ENCODE measurements around the gene GLYATL1B. TPM values are rescaled to one million over a fixed set of nuclear protein-coding genes. Genes with fewer than 3 reads are reported as not detected.

The GLYATL1B gene
- total and polyA plus RNA-seq, 2 of the 4 experiments (the other 2 are of a cell fraction) = not detected

DNA sequence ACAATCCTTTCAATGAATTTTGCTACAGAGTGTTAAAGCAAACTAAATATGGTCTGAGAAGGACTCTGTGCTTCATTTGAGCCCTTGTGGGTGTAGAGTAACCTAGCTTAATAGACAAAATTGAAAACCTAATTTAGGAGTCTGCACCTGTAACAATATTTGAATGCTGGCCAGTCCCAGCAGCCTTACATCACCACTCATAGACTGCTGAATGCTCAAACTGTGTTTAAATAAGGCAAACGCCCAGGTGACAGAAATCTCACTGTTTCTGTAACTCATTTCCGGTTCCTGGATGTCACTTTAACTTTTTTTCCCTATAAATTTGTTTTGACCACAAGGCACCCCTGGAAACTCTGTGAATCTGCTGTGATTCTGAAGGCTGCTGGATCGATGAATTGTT lies 45.5 kb upstream of the GLYATL1B start:
- BruUV-seq (replicated peaks) = no TSS peak
- 0% methylated on average over 1 of the region's 3 CpGs; no CpG with 5 or more reads in 1 of the 2 experiments for WGBS, 2 experiments (ENCODE audit: extremely low coverage in 2 of 2, insufficient read length in 1 of 2)
- dilution Hi-C loops (cut with HindIII; ENCODE audit: low sequenced_read_pairs, unreplicated experiment) = no loop called here

More for the DNA sequence above, 45.5 kb upstream of the GLYATL1B start:
- Histone ChIP-seq H3K4me2 (ENCODE audit: low read depth, low read length) (no peak overlapping the region), H3K79me1 (ENCODE audit: low read depth in 1 of 2, low read length in 2 of 2) (no peaks in the 10 kb centered on the region), H2BK15ac (ENCODE audit: low read depth, low read length) (no peak overlapping the region), H3K14ac (replicated peaks; ENCODE audit: low read depth, low read length) (no peak overlapping the region), H4K20me1 (ENCODE audit: insufficient read depth, low read length) (no peaks in the 10 kb centered on the region), H2BK120ac (ENCODE audit: low read depth, low read length) (no peak overlapping the region), H2BK5ac (ENCODE audit: low read depth, low read length, poor library complexity, severe bottlenecking) (no peak overlapping the region), H3K27ac (ENCODE audit: insufficient read depth, low read length) (no peak overlapping the region), H3K9ac (ENCODE audit: low read depth, low read length) (no peak overlapping the region), H4K91ac (ENCODE audit: insufficient read depth, low read depth, low read length) (no peak overlapping the region), H2AK9ac (replicated peaks; ENCODE audit: low read depth, low read length, poor library complexity) (no peak overlapping the region), H2BK20ac (ENCODE audit: low read depth, low read length) (no peak overlapping the region), H3K36me3 (ENCODE audit: control insufficient read depth, insufficient read depth, low read length) (no peaks in the 10 kb centered on the region), H4K8ac (ENCODE audit: low read depth in 2 of 2, low read length in 2 of 2) (no peak overlapping the region), H4K5ac (ENCODE audit: low read depth, low read length) (no peak overlapping the region), H3K4ac (ENCODE audit: low read depth, low read length) (no peak overlapping the region), H3K56ac (ENCODE audit: extremely low read depth, insufficient read depth, low read length) (no peak overlapping the region), H3K4me1 (ENCODE audit: control insufficient read depth, insufficient read depth, low read length) (no peaks in the 10 kb centered on the region), H3K23ac (ENCODE audit: low read depth, low read length) (no peak overlapping the region), H3K4me3 (ENCODE audit: insufficient read depth, low read depth, low read length) (no peak overlapping the region), H3K9me1 (ENCODE audit: insufficient read depth, low read length) (no peaks in the 10 kb centered on the region), H3K27me3 (ENCODE audit: control insufficient read depth, insufficient read depth, low read length) (no peaks in the 10 kb centered on the region; the same call in 1 of the 2 replicates), H2AK5ac (ENCODE audit: low read depth, low read length) (no peak overlapping the region), H3K9me3 (ENCODE audit: control insufficient read depth, insufficient read depth, low read length) (no peaks in the 10 kb centered on the region), H3K18ac (ENCODE audit: low read depth, low read length) (no peak overlapping the region), H2AFZ (replicated peaks; ENCODE audit: low read length, poor library complexity) (no peak overlapping the region)
- in situ Hi-C loops (cut with MboI; ENCODE audit: low sequenced_read_pairs) = no loop called here
- intact Hi-C loops (cut with micrococcal nuclease) = no loop called here
- ATAC-seq (ENCODE audit: low read depth) (no peak), DNase-seq (no peak)
- ChIA-PET CTCF (no interaction called here), POLR2A (ENCODE audit: unreplicated experiment) (no interaction called here)
- TF ChIP-seq POLR2A (IDR thresholded peaks at IDR 0.05; ENCODE audit: low read depth, low read length) = no peak
- TF ChIP-seq SMC3 (IDR thresholded peaks at IDR 0.05; ENCODE audit: low read depth, low read length) = no peak
- TF ChIP-seq RFX5 (IDR thresholded peaks at IDR 0.05; ENCODE audit: low read depth, low read length) = no peak
- TF ChIP-seq BHLHE40 (IDR thresholded peaks at IDR 0.05; ENCODE audit: low read depth, low read length) = no peak
- no peak for TF ChIP-seq RCOR1 (IDR thresholded peaks at IDR 0.05; ENCODE audit: insufficient replicate concordance, low read length)
- TF ChIP-seq MAFK (IDR thresholded peaks at IDR 0.05; ENCODE audit: low read depth, low read length) = no peak
- no peak for TF ChIP-seq MAZ (IDR thresholded peaks at IDR 0.05; ENCODE audit: borderline replicate concordance, low read depth, low read length)
- TF ChIP-seq, protein P1, sequence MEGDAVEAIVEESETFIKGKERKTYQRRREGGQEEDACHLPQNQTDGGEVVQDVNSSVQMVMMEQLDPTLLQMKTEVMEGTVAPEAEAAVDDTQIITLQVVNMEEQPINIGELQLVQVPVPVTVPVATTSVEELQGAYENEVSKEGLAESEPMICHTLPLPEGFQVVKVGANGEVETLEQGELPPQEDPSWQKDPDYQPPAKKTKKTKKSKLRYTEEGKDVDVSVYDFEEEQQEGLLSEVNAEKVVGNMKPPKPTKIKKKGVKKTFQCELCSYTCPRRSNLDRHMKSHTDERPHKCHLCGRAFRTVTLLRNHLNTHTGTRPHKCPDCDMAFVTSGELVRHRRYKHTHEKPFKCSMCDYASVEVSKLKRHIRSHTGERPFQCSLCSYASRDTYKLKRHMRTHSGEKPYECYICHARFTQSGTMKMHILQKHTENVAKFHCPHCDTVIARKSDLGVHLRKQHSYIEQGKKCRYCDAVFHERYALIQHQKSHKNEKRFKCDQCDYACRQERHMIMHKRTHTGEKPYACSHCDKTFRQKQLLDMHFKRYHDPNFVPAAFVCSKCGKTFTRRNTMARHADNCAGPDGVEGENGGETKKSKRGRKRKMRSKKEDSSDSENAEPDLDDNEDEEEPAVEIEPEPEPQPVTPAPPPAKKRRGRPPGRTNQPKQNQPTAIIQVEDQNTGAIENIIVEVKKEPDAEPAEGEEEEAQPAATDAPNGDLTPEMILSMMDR (conservative IDR thresholded peaks at IDR 0.05; ENCODE audit: low read depth, low read length) = no peak
- TF ChIP-seq, protein P2, sequence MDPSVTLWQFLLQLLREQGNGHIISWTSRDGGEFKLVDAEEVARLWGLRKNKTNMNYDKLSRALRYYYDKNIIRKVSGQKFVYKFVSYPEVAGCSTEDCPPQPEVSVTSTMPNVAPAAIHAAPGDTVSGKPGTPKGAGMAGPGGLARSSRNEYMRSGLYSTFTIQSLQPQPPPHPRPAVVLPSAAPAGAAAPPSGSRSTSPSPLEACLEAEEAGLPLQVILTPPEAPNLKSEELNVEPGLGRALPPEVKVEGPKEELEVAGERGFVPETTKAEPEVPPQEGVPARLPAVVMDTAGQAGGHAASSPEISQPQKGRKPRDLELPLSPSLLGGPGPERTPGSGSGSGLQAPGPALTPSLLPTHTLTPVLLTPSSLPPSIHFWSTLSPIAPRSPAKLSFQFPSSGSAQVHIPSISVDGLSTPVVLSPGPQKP (IDR thresholded peaks at IDR 0.05; ENCODE audit: borderline replicate concordance, low read depth, low read length) = no peak
- TF ChIP-seq MXI1 (IDR thresholded peaks at IDR 0.05; ENCODE audit: borderline replicate concordance, low read depth, low read length) = no peak
- TF ChIP-seq, protein P3, sequence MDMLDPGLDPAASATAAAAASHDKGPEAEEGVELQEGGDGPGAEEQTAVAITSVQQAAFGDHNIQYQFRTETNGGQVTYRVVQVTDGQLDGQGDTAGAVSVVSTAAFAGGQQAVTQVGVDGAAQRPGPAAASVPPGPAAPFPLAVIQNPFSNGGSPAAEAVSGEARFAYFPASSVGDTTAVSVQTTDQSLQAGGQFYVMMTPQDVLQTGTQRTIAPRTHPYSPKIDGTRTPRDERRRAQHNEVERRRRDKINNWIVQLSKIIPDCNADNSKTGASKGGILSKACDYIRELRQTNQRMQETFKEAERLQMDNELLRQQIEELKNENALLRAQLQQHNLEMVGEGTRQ (IDR thresholded peaks at IDR 0.05; ENCODE audit: low read depth, low read length) = no peak
- TF ChIP-seq NFE2L2 (IDR thresholded peaks at IDR 0.05; ENCODE audit: low read depth, low read length) = no peak
- TF ChIP-seq FOS (IDR thresholded peaks at IDR 0.05; ENCODE audit: low read depth, low read length) = no peak
- no peak for TF ChIP-seq CEBPB (IDR thresholded peaks at IDR 0.05; ENCODE audit: low read depth, low read length)
- TF ChIP-seq CHD1 (IDR thresholded peaks at IDR 0.05; ENCODE audit: low read depth, low read length) = no peak
- TF ChIP-seq RAD21 (IDR thresholded peaks at IDR 0.05; ENCODE audit: low read length) = no peak

Data from IMR-90 (cell line).